Measurements from ENCODE around the gene CD164L2. TPM values are rescaled to one million over a fixed set of nuclear protein-coding genes. Genes with fewer than 3 reads are reported as not detected.

CD164L2 gene
- total RNA-seq, 1 experiment from 2014 or later, result 0.63 TPM

DNA sequence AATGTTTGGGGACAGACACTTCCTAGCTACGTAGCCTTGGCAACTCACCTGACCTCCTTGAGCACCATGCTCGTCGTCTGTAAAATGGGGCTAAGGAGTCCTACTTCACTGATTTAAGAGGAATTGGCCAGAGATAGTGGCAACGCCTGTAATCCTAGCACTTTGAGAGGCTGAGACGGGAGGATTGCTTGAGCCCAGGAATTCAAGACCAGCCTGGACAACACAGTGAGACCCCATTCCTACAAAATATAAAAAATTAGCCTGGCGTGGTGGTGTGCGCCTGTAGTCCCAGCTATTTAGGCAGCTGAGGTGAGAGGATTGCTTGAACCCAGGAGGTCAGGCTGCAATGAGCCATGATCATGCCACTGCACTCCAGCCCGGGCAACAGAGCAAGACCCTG lies 36.8 kb downstream of the CD164L2 start:
- CTCF ChIA-PET, result no interaction called here
- intact Hi-C loops (cut with micrococcal nuclease; ENCODE audit: unreplicated experiment), result no loop called here

GRCh38 chr1:27345272-27345671 lies 37.9 kb downstream of the CD164L2 start:
- ChIA-PET POLR2A (ENCODE audit: unreplicated experiment) (interaction anchor here (0.6 kb wide), 1 partner anchor 1528 kb away, joined by 11 read pairs; no protein-coding TSS in a partner anchor), CTCF (no interaction called here)

More for the DNA sequence above, 36.8 kb downstream of the CD164L2 start:
- no peaks in the 10 kb centered on the region for H3K36me3 ChIP-seq (ENCODE audit: low read depth)
- POLR2A ChIA-PET (ENCODE audit: unreplicated experiment), result no interaction called here
- DNase-seq, result no peak
- H3K79me2 ChIP-seq (ENCODE audit: low read depth), result no peaks in the 10 kb centered on the region
- H2AFZ ChIP-seq, result no peak overlapping the region
- no peaks in the 10 kb centered on the region for H3K9me2 ChIP-seq (ENCODE audit: insufficient read depth)
- no peaks in the 10 kb centered on the region for H4K20me1 ChIP-seq (ENCODE audit: insufficient read depth)
- no peaks in the 10 kb centered on the region for H3K27me3 ChIP-seq (ENCODE audit: insufficient read depth, low read depth)
- peaks cover 16% of the 10 kb centered on the region for H3K4me1 ChIP-seq (replicated peaks; ENCODE audit: insufficient read depth)
- H3K9me3 ChIP-seq (ENCODE audit: insufficient read depth, low read depth), result no peaks in the 10 kb centered on the region
- H3K4me2 ChIP-seq, result no peak overlapping the region
- no peak overlapping the region for H3K4me3 ChIP-seq
- no TSS peak for BruUV-seq (replicated peaks)
- no peak for TF ChIP-seq CTCF (conservative IDR thresholded peaks at IDR 0.05)
- no peak for TF ChIP-seq EZH2 (IDR thresholded peaks at IDR 0.05; ENCODE audit: low read depth)
- no peak overlapping the region for H3K27ac ChIP-seq
- H3F3A ChIP-seq (ENCODE audit: insufficient read depth, low read depth), result peaks cover 11% of the 10 kb centered on the region; the same call in 1 of the 2 replicates

GRCh38 chr1:27343639-27344025 lies 39.5 kb downstream of the CD164L2 start:
- TF ChIP-seq EZH2 (IDR thresholded peaks at IDR 0.05; ENCODE audit: low read depth) (no peak), CTCF (conservative IDR thresholded peaks at IDR 0.05) (no peak)
- no peaks in the 10 kb centered on the region for H3K9me3 ChIP-seq (ENCODE audit: insufficient read depth, low read depth)
- peaks cover 24% of the 10 kb centered on the region for H3K4me1 ChIP-seq (replicated peaks; ENCODE audit: insufficient read depth)
- H3K27me3 ChIP-seq (ENCODE audit: insufficient read depth, low read depth), result no peaks in the 10 kb centered on the region
- peak overlapping the region; percentile 97 for H3K4me2 ChIP-seq
- H3K9me2 ChIP-seq (ENCODE audit: insufficient read depth), result no peaks in the 10 kb centered on the region
- no peak for DNase-seq
- no peaks in the 10 kb centered on the region for H3K79me2 ChIP-seq (ENCODE audit: low read depth)
- no TSS peak for BruUV-seq (replicated peaks)
- no peak overlapping the region for H3K27ac ChIP-seq
- H4K20me1 ChIP-seq (ENCODE audit: insufficient read depth), result no peaks in the 10 kb centered on the region
- H2AFZ ChIP-seq, result no peak overlapping the region
- no peaks in the 10 kb centered on the region for H3K36me3 ChIP-seq (ENCODE audit: low read depth)
- CTCF ChIA-PET, result interaction anchor here (1.6 kb wide), 1 partner anchor 42 kb away, joined by 3 read pairs; no protein-coding TSS in a partner anchor
- peak overlapping the region; percentile 70; the same call in 1 of the 2 replicates for H3K4me3 ChIP-seq
- intact Hi-C loops (cut with micrococcal nuclease; ENCODE audit: unreplicated experiment), result loop anchor here (1.0 kb wide), 2 partner anchors 21 to 23 kb away; partner anchors contain the start of genes MAP3K6 and TMEM222
- H3F3A ChIP-seq (ENCODE audit: insufficient read depth, low read depth), result peaks cover 23% of the 10 kb centered on the region; the same call in 1 of the 2 replicates
- POLR2A ChIA-PET (ENCODE audit: unreplicated experiment), result interaction anchor here (0.8 kb wide), 1 partner anchor 22 kb away, joined by 4 read pairs; no protein-coding TSS in a partner anchor

More at GRCh38 chr1:27345272-27345671, 37.9 kb downstream of the CD164L2 start:
- Histone ChIP-seq H3K4me3 (no peak overlapping the region), H3K27ac (no peak overlapping the region), H4K20me1 (ENCODE audit: insufficient read depth) (no peaks in the 10 kb centered on the region), H3K9me3 (ENCODE audit: insufficient read depth, low read depth) (no peaks in the 10 kb centered on the region), H3K9me2 (ENCODE audit: insufficient read depth) (no peaks in the 10 kb centered on the region), H3K4me2 (no peak overlapping the region), H3K36me3 (ENCODE audit: low read depth) (no peaks in the 10 kb centered on the region), H3K27me3 (ENCODE audit: insufficient read depth, low read depth) (no peaks in the 10 kb centered on the region), H2AFZ (no peak overlapping the region), H3K79me2 (ENCODE audit: low read depth) (no peaks in the 10 kb centered on the region), H3F3A (ENCODE audit: insufficient read depth, low read depth) (peaks cover 20% of the 10 kb centered on the region; the same call in 1 of the 2 replicates), H3K4me1 (replicated peaks; ENCODE audit: insufficient read depth) (peaks cover 26% of the 10 kb centered on the region)
- BruUV-seq (replicated peaks), result no TSS peak
- intact Hi-C loops (cut with micrococcal nuclease; ENCODE audit: unreplicated experiment), result no loop called here
- TF ChIP-seq EZH2 (IDR thresholded peaks at IDR 0.05; ENCODE audit: low read depth) (no peak), CTCF (conservative IDR thresholded peaks at IDR 0.05) (no peak)
- no peak for DNase-seq
